Measurements from ENCODE around the gene EVC2.

The EVC2 gene

DNA sequence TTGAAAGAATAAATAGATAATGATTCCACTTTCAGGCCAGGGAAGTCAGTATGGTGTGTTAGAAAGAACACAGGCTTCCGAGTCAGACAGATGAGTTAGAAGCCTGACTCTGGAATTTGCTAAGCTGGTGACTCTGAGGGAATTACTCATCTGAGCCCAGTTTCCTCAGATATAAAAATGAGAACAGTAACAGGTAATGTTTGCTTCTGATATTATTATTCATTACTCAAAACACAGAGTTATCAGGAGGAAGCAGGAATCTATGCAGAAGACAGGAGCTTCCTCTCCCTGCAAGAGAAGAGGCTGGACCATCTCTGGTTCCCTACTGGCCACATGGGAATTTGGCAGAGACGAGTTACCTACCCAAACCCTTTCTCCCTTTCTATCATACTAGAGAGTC, 163.1 kb downstream of the EVC2 start:
- H3K4me3 ChIP-seq (replicated peaks; ENCODE audit: insufficient read depth, low read length): no peak overlapping the region
- no peak for DNase-seq (ENCODE audit: low read depth in 1 of 2, low spot score in 1 of 2)
- H3K27me3 ChIP-seq (ENCODE audit: insufficient read depth, poor library complexity, severe bottlenecking): no peaks in the 10 kb centered on the region
- no peak overlapping the region for H3K27ac ChIP-seq (replicated peaks)
- no peak for TF ChIP-seq SPI1 (IDR thresholded peaks at IDR 0.05; ENCODE audit: borderline replicate concordance, low read depth)
- TF ChIP-seq GABPA (IDR thresholded peaks at IDR 0.05; ENCODE audit: low read depth): no peak
- TF ChIP-seq, protein P1, sequence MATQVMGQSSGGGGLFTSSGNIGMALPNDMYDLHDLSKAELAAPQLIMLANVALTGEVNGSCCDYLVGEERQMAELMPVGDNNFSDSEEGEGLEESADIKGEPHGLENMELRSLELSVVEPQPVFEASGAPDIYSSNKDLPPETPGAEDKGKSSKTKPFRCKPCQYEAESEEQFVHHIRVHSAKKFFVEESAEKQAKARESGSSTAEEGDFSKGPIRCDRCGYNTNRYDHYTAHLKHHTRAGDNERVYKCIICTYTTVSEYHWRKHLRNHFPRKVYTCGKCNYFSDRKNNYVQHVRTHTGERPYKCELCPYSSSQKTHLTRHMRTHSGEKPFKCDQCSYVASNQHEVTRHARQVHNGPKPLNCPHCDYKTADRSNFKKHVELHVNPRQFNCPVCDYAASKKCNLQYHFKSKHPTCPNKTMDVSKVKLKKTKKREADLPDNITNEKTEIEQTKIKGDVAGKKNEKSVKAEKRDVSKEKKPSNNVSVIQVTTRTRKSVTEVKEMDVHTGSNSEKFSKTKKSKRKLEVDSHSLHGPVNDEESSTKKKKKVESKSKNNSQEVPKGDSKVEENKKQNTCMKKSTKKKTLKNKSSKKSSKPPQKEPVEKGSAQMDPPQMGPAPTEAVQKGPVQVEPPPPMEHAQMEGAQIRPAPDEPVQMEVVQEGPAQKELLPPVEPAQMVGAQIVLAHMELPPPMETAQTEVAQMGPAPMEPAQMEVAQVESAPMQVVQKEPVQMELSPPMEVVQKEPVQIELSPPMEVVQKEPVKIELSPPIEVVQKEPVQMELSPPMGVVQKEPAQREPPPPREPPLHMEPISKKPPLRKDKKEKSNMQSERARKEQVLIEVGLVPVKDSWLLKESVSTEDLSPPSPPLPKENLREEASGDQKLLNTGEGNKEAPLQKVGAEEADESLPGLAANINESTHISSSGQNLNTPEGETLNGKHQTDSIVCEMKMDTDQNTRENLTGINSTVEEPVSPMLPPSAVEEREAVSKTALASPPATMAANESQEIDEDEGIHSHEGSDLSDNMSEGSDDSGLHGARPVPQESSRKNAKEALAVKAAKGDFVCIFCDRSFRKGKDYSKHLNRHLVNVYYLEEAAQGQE (IDR thresholded peaks at IDR 0.05; ENCODE audit: insufficient replicate concordance, low read depth): no peak
- TF ChIP-seq, protein P2, sequence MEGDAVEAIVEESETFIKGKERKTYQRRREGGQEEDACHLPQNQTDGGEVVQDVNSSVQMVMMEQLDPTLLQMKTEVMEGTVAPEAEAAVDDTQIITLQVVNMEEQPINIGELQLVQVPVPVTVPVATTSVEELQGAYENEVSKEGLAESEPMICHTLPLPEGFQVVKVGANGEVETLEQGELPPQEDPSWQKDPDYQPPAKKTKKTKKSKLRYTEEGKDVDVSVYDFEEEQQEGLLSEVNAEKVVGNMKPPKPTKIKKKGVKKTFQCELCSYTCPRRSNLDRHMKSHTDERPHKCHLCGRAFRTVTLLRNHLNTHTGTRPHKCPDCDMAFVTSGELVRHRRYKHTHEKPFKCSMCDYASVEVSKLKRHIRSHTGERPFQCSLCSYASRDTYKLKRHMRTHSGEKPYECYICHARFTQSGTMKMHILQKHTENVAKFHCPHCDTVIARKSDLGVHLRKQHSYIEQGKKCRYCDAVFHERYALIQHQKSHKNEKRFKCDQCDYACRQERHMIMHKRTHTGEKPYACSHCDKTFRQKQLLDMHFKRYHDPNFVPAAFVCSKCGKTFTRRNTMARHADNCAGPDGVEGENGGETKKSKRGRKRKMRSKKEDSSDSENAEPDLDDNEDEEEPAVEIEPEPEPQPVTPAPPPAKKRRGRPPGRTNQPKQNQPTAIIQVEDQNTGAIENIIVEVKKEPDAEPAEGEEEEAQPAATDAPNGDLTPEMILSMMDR (IDR thresholded peaks at IDR 0.05; ENCODE audit: insufficient read depth, low read length): no peak
- TF ChIP-seq POLR2AphosphoS5 (IDR thresholded peaks at IDR 0.05; ENCODE audit: low read depth): no peak

DNA sequence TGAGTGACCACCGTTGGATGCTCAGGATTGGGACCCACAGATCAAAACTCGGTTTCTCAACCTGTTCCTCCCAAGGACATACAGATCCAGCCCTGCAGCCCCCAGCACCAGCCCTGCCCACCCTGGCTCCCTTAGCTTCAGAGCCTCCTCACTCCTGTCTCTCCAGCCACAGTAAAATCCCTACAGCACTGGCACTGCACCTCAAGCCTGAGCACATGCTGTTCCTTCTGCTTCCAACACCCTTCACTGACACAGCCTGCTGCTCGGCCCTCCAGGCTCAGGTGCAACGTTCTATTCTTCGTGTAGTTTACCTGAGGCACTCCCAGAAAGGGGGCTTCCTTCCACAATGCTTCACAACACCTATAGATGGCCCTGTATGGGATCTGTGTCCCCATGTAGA, 163.6 kb downstream of the EVC2 start:
- TF ChIP-seq, protein P1 (IDR thresholded peaks at IDR 0.05; ENCODE audit: insufficient replicate concordance, low read depth): no peak
- Histone ChIP-seq H3K27ac (replicated peaks) (no peak overlapping the region), H3K27me3 (ENCODE audit: insufficient read depth, poor library complexity, severe bottlenecking) (no peaks in the 10 kb centered on the region), H3K4me3 (replicated peaks; ENCODE audit: insufficient read depth, low read length) (no peak overlapping the region)
- DNase-seq (ENCODE audit: low read depth in 1 of 2, low spot score in 1 of 2): no peak

DNA sequence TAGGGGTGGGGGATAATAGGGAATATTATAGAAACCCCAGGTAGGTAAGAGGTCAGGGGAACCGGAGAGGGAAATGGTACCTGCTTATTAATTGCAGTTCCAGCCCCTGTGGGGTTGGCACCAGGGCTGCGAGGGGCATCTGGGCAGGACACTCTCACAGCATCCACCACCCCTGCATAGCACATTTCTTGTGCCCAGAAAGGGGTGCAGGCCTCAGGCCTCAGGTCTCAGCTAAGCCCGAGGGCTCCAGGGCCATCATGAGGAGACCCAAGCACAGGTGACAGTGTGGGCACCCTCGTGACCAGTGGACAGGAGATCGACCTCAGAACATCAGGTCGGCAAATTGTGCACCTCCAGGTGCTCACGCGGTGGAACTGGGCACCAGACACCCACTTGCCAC, 164.7 kb downstream of the EVC2 start:
- Histone ChIP-seq H3K27me3 (ENCODE audit: insufficient read depth, poor library complexity, severe bottlenecking) (no peaks in the 10 kb centered on the region), H3K4me3 (replicated peaks; ENCODE audit: insufficient read depth, low read length) (no peak overlapping the region), H3K27ac (replicated peaks) (no peak overlapping the region)
- no peak for DNase-seq (ENCODE audit: low read depth in 1 of 2, low spot score in 1 of 2)
- TF ChIP-seq POLR2AphosphoS5 (IDR thresholded peaks at IDR 0.05; ENCODE audit: low read depth): no peak
- no peak for TF ChIP-seq SPI1 (IDR thresholded peaks at IDR 0.05; ENCODE audit: borderline replicate concordance, low read depth)
- no peak for TF ChIP-seq GABPA (IDR thresholded peaks at IDR 0.05; ENCODE audit: low read depth)
- TF ChIP-seq, protein P1 (IDR thresholded peaks at IDR 0.05; ENCODE audit: insufficient replicate concordance, low read depth): no peak
- TF ChIP-seq, protein P2 (IDR thresholded peaks at IDR 0.05; ENCODE audit: insufficient read depth, low read length): no peak

DNA sequence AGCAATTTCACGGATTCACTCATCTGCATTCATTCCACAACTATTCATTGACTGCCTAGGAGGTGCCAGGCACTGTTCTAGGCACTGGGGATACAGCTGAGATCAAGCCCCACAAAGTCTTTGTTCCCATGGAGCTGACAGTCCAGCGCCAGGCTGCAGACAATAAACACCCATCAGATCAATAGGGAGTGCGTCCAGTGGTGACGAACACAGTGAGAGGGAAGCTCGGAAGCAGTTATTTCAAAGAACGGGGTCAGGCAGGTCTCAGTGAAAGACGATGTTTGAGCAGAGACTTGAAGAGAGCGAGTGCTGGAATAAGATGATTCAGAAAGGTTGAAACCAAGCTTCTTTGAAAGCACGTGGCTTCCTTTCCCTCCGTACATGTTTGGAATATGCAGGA, 167.2 kb downstream of the EVC2 start:
- Histone ChIP-seq H3K27me3 (ENCODE audit: insufficient read depth, poor library complexity, severe bottlenecking) (no peaks in the 10 kb centered on the region), H3K4me3 (replicated peaks; ENCODE audit: insufficient read depth, low read length) (no peak overlapping the region), H3K27ac (replicated peaks) (no peak overlapping the region)
- TF ChIP-seq, protein P1 (IDR thresholded peaks at IDR 0.05; ENCODE audit: insufficient replicate concordance, low read depth): no peak
- TF ChIP-seq, protein P2 (IDR thresholded peaks at IDR 0.05; ENCODE audit: insufficient read depth, low read length): no peak
- TF ChIP-seq SPI1 (IDR thresholded peaks at IDR 0.05; ENCODE audit: borderline replicate concordance, low read depth): no peak
- TF ChIP-seq POLR2AphosphoS5 (IDR thresholded peaks at IDR 0.05; ENCODE audit: low read depth): no peak
- TF ChIP-seq GABPA (IDR thresholded peaks at IDR 0.05; ENCODE audit: low read depth): no peak
- DNase-seq (ENCODE audit: low read depth in 1 of 2, low spot score in 1 of 2): no peak

All from HL-60 (cell line).